GM23248 (cell line): ENCODE results near the gene ASB5. TPM values are rescaled to one million over a fixed set of nuclear protein-coding genes. Genes with fewer than 3 reads are reported as not detected.

Experiments used
- DNase-seq: peaks from one replicate; pipeline ENCODE4 v3.0.0-alpha.2; 2015
- H2AFZ ChIP-seq: fragments of 200-600 bp; sonication (generic); 2 replicates; pipeline ENCODE4 v1.6.1; 2016; ENCODE audit warnings: antibody characterized with exemption
- H3F3A ChIP-seq: fragments of 200-600 bp; sonication (generic); 2 replicates; pipeline ENCODE4 v1.6.1; 2016; ENCODE audit warnings: mild to moderate bottlenecking, antibody characterized with exemption, mixed run types; ENCODE audit not compliant: insufficient read depth
- H3K27ac ChIP-seq: fragments of 200-600 bp; sonication (generic); 2 replicates; pipeline ENCODE4 v1.5.1; 2016; ENCODE audit warnings: mild to moderate bottlenecking
- H3K27me3 ChIP-seq: fragments of 200-600 bp; sonication (generic); replicated peaks from 2 replicates; pipeline ENCODE4 v1.6.1; 2016; ENCODE audit warnings: mild to moderate bottlenecking; ENCODE audit not compliant: insufficient read depth
- H3K36me3 ChIP-seq: fragments of 200-600 bp; sonication (generic); 2 replicates; pipeline ENCODE4 v1.6.1; 2016; ENCODE audit warnings: low read depth, mild to moderate bottlenecking
- H3K4me1 ChIP-seq: fragments of 200-600 bp; sonication (generic); 2 replicates; pipeline ENCODE4 v1.6.1; 2016; ENCODE audit warnings: mild to moderate bottlenecking; ENCODE audit not compliant: insufficient read depth
- H3K4me2 ChIP-seq: fragments of 200-600 bp; sonication (generic); one replicate; pipeline ENCODE4 v1.6.1; 2016; ENCODE audit warnings: mild to moderate bottlenecking; ENCODE audit not compliant: unreplicated experiment
- H3K4me3 ChIP-seq: fragments of 200-600 bp; sonication (generic); 2 replicates; pipeline ENCODE4 v1.5.1; 2016; ENCODE audit warnings: mild to moderate bottlenecking
- H3K79me2 ChIP-seq: fragments of 200-600 bp; sonication (generic); 2 replicates; pipeline ENCODE4 v1.6.1; 2016; ENCODE audit warnings: mild to moderate bottlenecking; ENCODE audit not compliant: insufficient read depth
- H3K9ac ChIP-seq: fragments of 200-600 bp; sonication (generic); 2 replicates; pipeline ENCODE4 v1.6.1; 2016; ENCODE audit warnings: mild to moderate bottlenecking
- H3K9me2 ChIP-seq: fragments of 200-600 bp; sonication (generic); 2 replicates; pipeline ENCODE4 v1.6.1; 2016; ENCODE audit warnings: mixed run types, mild to moderate bottlenecking, moderate library complexity; ENCODE audit not compliant: insufficient read depth
- H3K9me3 ChIP-seq: fragments of 200-600 bp; sonication (generic); one replicate; pipeline ENCODE4 v1.6.1; 2017; ENCODE audit warnings: low read depth
- H4K20me1 ChIP-seq: fragments of 200-600 bp; sonication (generic); 2 replicates; pipeline ENCODE4 v1.6.0; 2016; ENCODE audit not compliant: insufficient read depth
- EZH2 ChIP-seq: fragments of 200-600 bp; sonication (generic); IDR thresholded peaks from 2 replicates; pipeline ENCODE4 v1.6.1; 2018; ENCODE audit warnings: antibody characterized with exemption, mild to moderate bottlenecking; ENCODE audit not compliant: insufficient read depth, poor library complexity, severe bottlenecking
- EZH2phosphoT487 ChIP-seq: fragments of 200-600 bp; sonication (generic); IDR thresholded peaks from 2 replicates; pipeline ENCODE4 v1.6.1; 2018; ENCODE audit warnings: antibody characterized with exemption, moderate library complexity, mild to moderate bottlenecking, low read depth; ENCODE audit not compliant: insufficient read depth
- WGBS, 2 experiments: methylation state at CpG; one replicate each; pipeline ENCODE4 v1.1.6; 2015 to 2017; ENCODE audit warnings: low lambda C conversion rate in 2 of 2, low coverage in 1 of 2; ENCODE audit errors: missing lambda C conversion rate in 2 of 2; 5-methylcytosine and 5-hydroxymethylcytosine counted together
- in situ Hi-C: fragments of 300-500 bp; cut with MboI; formaldehyde crosslinking; loops from 2 replicates; pipeline ENCODE4 v1.15.0; 2020
- polyA plus RNA-seq: library from polyadenylated mRNA; unstranded; fragments of >200 nt; fragmentation: Nextera tagmentation; extraction: Ambion mirVana; gene quantifications from 2 replicates; pipeline ENCODE4 v1.2.1, GENCODE V29; 2016
- total RNA-seq: library from RNA; depleted of rRNA; stranded (reverse); fragments of >200 nt; shearing (Covaris generic); gene quantifications from 2 replicates; pipeline ENCODE4 v1.2.3, GENCODE V29; 2014; rRNA removed

Gene ASB5
- 0.25 TPM in 1 of 2 replicates, not detected in the other for total RNA-seq
- 0.25 TPM in 1 of 2 replicates, not detected in the other for polyA plus RNA-seq

GRCh38 chr4:176268963-176269362 lies at the start of gene ASB5:
ASB5 (minus strand) TSS chr4:176269222; CDS start chr4:176269108, 114 bp downstream.
- Histone ChIP-seq H3K9me2 (0 out of 2 replicates have a peak, but pooled peaks cover 3% of the 10 kb centered on the region), H3K4me3 (no peak within 1 kb of the TSS), H3K9ac (no peak within 1 kb of the TSS), H3K27ac (peak within 1 kb of the TSS; percentile 84), H3K79me2 (no peaks in the 10 kb centered on the region), H3K4me2 (peak within 1 kb of the TSS; percentile 53), H3K27me3 (no peaks in the 10 kb centered on the region), H4K20me1 (no peaks in the 10 kb centered on the region), H2AFZ (no peak within 1 kb of the TSS), H3K4me1 (peaks cover 36% of the 10 kb centered on the region), H3F3A (peaks cover 29% of the 10 kb centered on the region), H3K9me3 (no peaks in the 10 kb centered on the region), H3K36me3 (no peaks in the 10 kb centered on the region)
- in situ Hi-C loops, result no loop called here
- no peak for TF ChIP-seq EZH2
- no peak for TF ChIP-seq EZH2phosphoT487
- WGBS, 2 experiments, result 91 to 93% methylated on average over 11 of the region's 11 CpGs
- no peak for DNase-seq

GRCh38 chr4:176313596-176314336 lies 44.7 kb upstream of the ASB5 start:
- peaks cover 5% of the 10 kb centered on the region; the same call in 1 of the 2 replicates for H3K79me2 ChIP-seq
- H3K4me2 ChIP-seq, result no peak overlapping the region
- no peak overlapping the region for H3K9ac ChIP-seq
- 44 to 47% methylated on average over 7 of the region's 7 CpGs for WGBS, 2 experiments
- H2AFZ ChIP-seq, result no peak overlapping the region
- no peaks in the 10 kb centered on the region for H3K36me3 ChIP-seq
- peaks cover 10% of the 10 kb centered on the region; the same call in 1 of the 2 replicates for H3K4me1 ChIP-seq
- 0 out of 2 replicates have a peak, but pooled peaks cover 6% of the 10 kb centered on the region for H3F3A ChIP-seq
- no peaks in the 10 kb centered on the region for H3K9me3 ChIP-seq
- H3K27ac ChIP-seq, result no peak overlapping the region
- H3K9me2 ChIP-seq, result no peaks in the 10 kb centered on the region
- peak; percentile 29 for DNase-seq
- no peak for TF ChIP-seq EZH2
- no peak for TF ChIP-seq EZH2phosphoT487
- no peaks in the 10 kb centered on the region for H4K20me1 ChIP-seq
- no peaks in the 10 kb centered on the region for H3K27me3 ChIP-seq
- in situ Hi-C loops, result no loop called here
- no peak overlapping the region for H3K4me3 ChIP-seq

DNA sequence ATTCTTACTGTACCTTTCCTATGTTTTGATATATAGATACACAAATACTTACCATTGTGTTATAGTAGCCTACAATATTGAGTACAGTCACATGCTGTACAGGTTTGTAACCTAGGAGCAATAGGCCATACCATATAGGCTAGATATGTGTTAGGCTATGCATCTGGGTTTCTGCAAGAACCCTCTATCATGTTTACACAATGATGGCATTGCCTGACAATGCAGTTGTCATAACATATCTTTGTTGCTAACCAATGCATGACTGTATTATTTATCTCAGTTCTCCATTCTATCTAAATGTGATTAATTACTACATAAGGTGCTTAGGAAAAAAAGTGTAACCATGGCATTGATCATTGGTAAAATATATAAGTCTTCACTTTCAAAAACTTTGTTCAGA lies 40.8 kb upstream of the ASB5 start:
- Histone ChIP-seq H3K27ac (no peak overlapping the region), H2AFZ (no peak overlapping the region), H4K20me1 (no peaks in the 10 kb centered on the region), H3K36me3 (no peaks in the 10 kb centered on the region), H3K27me3 (no peaks in the 10 kb centered on the region), H3K9me2 (no peaks in the 10 kb centered on the region), H3K4me1 (0 out of 2 replicates have a peak, but pooled peaks cover 7% of the 10 kb centered on the region), H3K79me2 (no peaks in the 10 kb centered on the region), H3K9ac (no peak overlapping the region), H3K4me2 (no peak overlapping the region), H3K9me3 (no peaks in the 10 kb centered on the region), H3F3A (0 out of 2 replicates have a peak, but pooled peaks cover 6% of the 10 kb centered on the region), H3K4me3 (no peak overlapping the region)
- in situ Hi-C loops, result no loop called here
- DNase-seq, result peak; percentile 22
- TF ChIP-seq EZH2phosphoT487 (no peak), EZH2 (no peak)

GRCh38 chr4:176309046-176309445 lies 40.0 kb upstream of the ASB5 start:
- H2AFZ ChIP-seq, result no peak overlapping the region
- H3K9me3 ChIP-seq, result no peaks in the 10 kb centered on the region
- H3F3A ChIP-seq, result 0 out of 2 replicates have a peak, but pooled peaks cover 6% of the 10 kb centered on the region
- no peak for TF ChIP-seq EZH2phosphoT487
- no peak for TF ChIP-seq EZH2
- no peak overlapping the region for H3K4me2 ChIP-seq
- H3K4me1 ChIP-seq, result 0 out of 2 replicates have a peak, but pooled peaks cover 9% of the 10 kb centered on the region
- no peak overlapping the region for H3K9ac ChIP-seq
- no peaks in the 10 kb centered on the region for H3K36me3 ChIP-seq
- no peak overlapping the region for H3K4me3 ChIP-seq
- no peak for DNase-seq
- in situ Hi-C loops, result no loop called here
- no peaks in the 10 kb centered on the region for H3K27me3 ChIP-seq
- H3K9me2 ChIP-seq, result no peaks in the 10 kb centered on the region
- no peaks in the 10 kb centered on the region for H3K79me2 ChIP-seq
- WGBS, 2 experiments, result 86 to 89% methylated on average over 2 of the region's 2 CpGs
- no peak overlapping the region for H3K27ac ChIP-seq
- no peaks in the 10 kb centered on the region for H4K20me1 ChIP-seq
